GM12878 (cell line): Measurements from ENCODE around the gene SPIRE1. TPM values are rescaled to one million over a fixed set of nuclear protein-coding genes. Genes with fewer than 3 reads are reported as not detected.

Experiments used
- ATAC-seq: fragments of 200-7000 bp; cut with Tn5 transposase; 3 replicates; pipeline ENCODE4 v1.9.1; 2020; ENCODE audit warnings: mild to moderate bottlenecking, moderate library complexity
- BruUV-seq: library from RNA; stranded (reverse); fragments of 400-500 nt; replicated peaks from 2 replicates; lab custom pipeline; 2021; lab: Mats Ljungman, UMichigan
- CTCF ChIA-PET: fragments of 300-600 bp; sonication (Branson Sonifier 250); formaldehyde crosslinking; extraction: SDS; loops from one replicate; lab custom pipeline; 2021; ENCODE audit warnings: inconsistent platforms; lab: Yijun Ruan, JAX
- POLR2A ChIA-PET: fragments of 350-600 bp; formaldehyde crosslinking; extraction: SDS; loops from one replicate; lab custom pipeline; 2021; ENCODE audit warnings: inconsistent platforms; lab: Charles Lee
- RAD21 ChIA-PET: fragments of 300-600 bp; sonication (Branson Sonifier 250); formaldehyde crosslinking; loops from one replicate; lab custom pipeline; 2023; ENCODE audit warnings: antibody characterized with exemption; ENCODE audit not compliant: unreplicated experiment; lab: Charles Lee
- SMC1A ChIA-PET: fragments of 300-600 bp; sonication (Branson Sonifier 250); formaldehyde crosslinking; loops from one replicate; lab custom pipeline; 2023; ENCODE audit not compliant: unreplicated experiment, uncharacterized antibody; lab: Charles Lee
- DNase-seq: peaks from one replicate; pipeline ENCODE4 v3.0.0-alpha.2; 2011; ENCODE audit warnings: low read depth, low spot score
- FAIRE-seq: peaks from 3 replicates; lab custom pipeline; 2011; peaks lifted over from hg19 to GRCh38; lab: Jason Lieb, UNC
- H2AFZ ChIP-seq: 2 replicates; pipeline ENCODE4 v1.6.0; 2011; ENCODE audit warnings: low read depth, low read length, control low read depth; ENCODE audit not compliant: control insufficient read depth
- H3K27ac ChIP-seq: 2 replicates; pipeline ENCODE4 v1.5.1; 2011; ENCODE audit warnings: control low read depth; ENCODE audit not compliant: control insufficient read depth, insufficient read depth
- H3K27me3 ChIP-seq, 2 experiments: replicated peaks in 1 of 2; 2 replicates each; pipeline versions ENCODE4 v1.6.0 to v1.6.1; 2011; ENCODE audit warnings: low read length in 1 of 2; ENCODE audit not compliant: control insufficient read depth in 2 of 2, insufficient read depth in 2 of 2
- H3K36me3 ChIP-seq, 2 experiments: 2 replicates each; pipeline ENCODE4 v1.5.1; 2011; ENCODE audit warnings: low read length in 1 of 2; ENCODE audit not compliant: control insufficient read depth in 2 of 2, insufficient read depth in 2 of 2
- H3K4me1 ChIP-seq: 2 replicates; pipeline ENCODE4 v1.6.1; 2011; ENCODE audit warnings: mild to moderate bottlenecking, low read length, moderate library complexity, mixed read lengths; ENCODE audit not compliant: control insufficient read depth, insufficient read depth
- H3K4me2 ChIP-seq: 2 replicates; pipeline ENCODE4 v1.6.0; 2011; ENCODE audit warnings: control low read depth; ENCODE audit not compliant: control insufficient read depth, insufficient read depth
- H3K4me3 ChIP-seq: fragments of 200-600 bp; sonication (generic); 2 replicates; pipeline ENCODE4 v1.5.1; 2016
- H3K79me2 ChIP-seq: 2 replicates; pipeline ENCODE4 v1.6.0; 2011; ENCODE audit warnings: low read length; ENCODE audit not compliant: control insufficient read depth, insufficient read depth
- H3K9ac ChIP-seq: 2 replicates; pipeline ENCODE4 v1.8.0; 2011; ENCODE audit warnings: low read length, control low read depth, mixed read lengths; ENCODE audit not compliant: control insufficient read depth, insufficient read depth
- H3K9me3 ChIP-seq: replicated peaks from 3 replicates; pipeline ENCODE4 v1.5.1; 2011; ENCODE audit warnings: mild to moderate bottlenecking, low read length; ENCODE audit not compliant: control insufficient read depth, insufficient read depth
- H4K20me1 ChIP-seq: 2 replicates; pipeline ENCODE4 v1.6.0; 2011; ENCODE audit not compliant: control insufficient read depth, insufficient read depth
- CEBPB ChIP-seq, 2 experiments: fragments of 150-350 bp in 1 of 2; IDR thresholded peaks; 2 replicates each; pipeline ENCODE4 v1.6.1; 2012 to 2014; ENCODE audit warnings: low read depth in 2 of 2, low read length in 2 of 2, borderline replicate concordance in 1 of 2, inconsistent platforms in 1 of 2
- CREM ChIP-seq: IDR thresholded peaks from 2 replicates; pipeline ENCODE4 v1.6.1; 2014; ENCODE audit warnings: antibody characterized with exemption, low read depth
- ETV6 ChIP-seq, 2 experiments: fragments of 450-650 bp in 1 of 2; IDR thresholded peaks in 1 of 2; conservative IDR thresholded peaks in 1 of 2; 2 replicates each; pipeline ENCODE4 v1.6.1; 2014; ENCODE audit warnings: antibody characterized with exemption in 1 of 2, borderline replicate concordance in 1 of 2, low read depth in 1 of 2, mild to moderate bottlenecking in 1 of 2, moderate library complexity in 1 of 2
- FOXK2 ChIP-seq: fragments of 450-650 bp; IDR thresholded peaks from 2 replicates; pipeline ENCODE4 v1.6.1; 2017; ENCODE audit warnings: mild to moderate bottlenecking, moderate library complexity
- IRF3 ChIP-seq: fragments of 450-650 bp; IDR thresholded peaks from 2 replicates; pipeline ENCODE4 v1.6.1; 2014; ENCODE audit warnings: mild to moderate bottlenecking
- MTA3 ChIP-seq: IDR thresholded peaks from 2 replicates; pipeline ENCODE4 v1.6.1; 2012; ENCODE audit warnings: low read length, inconsistent platforms, borderline replicate concordance
- MYB ChIP-seq: fragments of 150-350 bp; IDR thresholded peaks from 2 replicates; pipeline ENCODE4 v1.6.1; 2014; ENCODE audit warnings: mild to moderate bottlenecking, low read depth, low read length, borderline replicate concordance
- NKRF ChIP-seq: fragments of 450-650 bp; conservative IDR thresholded peaks from 2 replicates; pipeline ENCODE4 v1.6.1; 2017; ENCODE audit warnings: mild to moderate bottlenecking, moderate library complexity
- NR2C1 ChIP-seq: fragments of 450-650 bp; IDR thresholded peaks from 2 replicates; pipeline ENCODE4 v1.6.1; 2017; ENCODE audit warnings: antibody characterized with exemption, mild to moderate bottlenecking, moderate library complexity
- POLR2AphosphoS5 ChIP-seq: IDR thresholded peaks from 2 replicates; pipeline ENCODE4 v1.6.1; 2011; ENCODE audit warnings: mild to moderate bottlenecking, low read length, inconsistent platforms
- SUZ12 ChIP-seq: fragments of 200-600 bp; sonication (generic); IDR thresholded peaks from one replicate; pipeline ENCODE4 v1.6.1; 2018; ENCODE audit warnings: antibody characterized with exemption, mild to moderate bottlenecking; ENCODE audit not compliant: unreplicated experiment
- ZNF592 ChIP-seq: fragments of 450-650 bp; IDR thresholded peaks from 2 replicates; pipeline ENCODE4 v1.6.1; 2017; ENCODE audit warnings: mild to moderate bottlenecking, moderate library complexity
- ZNF687 ChIP-seq: fragments of 450-650 bp; IDR thresholded peaks from 2 replicates; pipeline ENCODE4 v1.6.1; 2017; ENCODE audit warnings: mild to moderate bottlenecking, moderate library complexity
- WGBS: methylation state at CpG from one replicate; pipeline ENCODE4 v1.1.6; 2016; ENCODE audit warnings: low lambda C conversion rate; ENCODE audit not compliant: insufficient replicate concordance, insufficient coverage; ENCODE audit errors: missing lambda C conversion rate; 5-methylcytosine and 5-hydroxymethylcytosine counted together
- in situ Hi-C: fragments of 300-500 bp; cut with MboI; formaldehyde crosslinking; loops from 9 replicates; pipeline ENCODE4 v1.14.3; 2018; ENCODE audit warnings: mixed read lengths
- intact Hi-C: fragments of 100-400 bp; cut with micrococcal nuclease; formaldehyde crosslinking; loops from one replicate; pipeline ENCODE4 v1.14.2; 2022; ENCODE audit not compliant: unreplicated experiment
- polyA plus RNA-seq, 11 experiments: library from polyadenylated mRNA; depleted of rRNA in 4 of 11; unstranded in 6 of 11; stranded (reverse) in 5 of 11; fragments of >200 nt; fragmentation: Nextera tagmentation in 4 of 11; fragmentation: Illumina TruSeq in 1 of 11; extraction: Ambion mirVana in 4 of 11; extraction: Trizol in 1 of 11; gene quantifications; 1 replicate in 1 of 11; 2 replicates in 10 of 11; pipeline versions ENCODE4 v1.2.1 to v1.2.3, GENCODE V29; 2011 to 2016; ENCODE audit warnings: inconsistent platforms in 2 of 11, missing spikeins in 2 of 11, low read depth in 1 of 11
- total RNA-seq, 4 experiments: library from RNA; depleted of rRNA in 3 of 4; stranded (reverse); fragments of >200 nt in 3 of 4; fragmentation: Illumina TruSeq in 1 of 4; extraction: Trizol in 1 of 4; gene quantifications; 2 replicates each; pipeline versions ENCODE4 v1.2.1 to v1.2.3, GENCODE V29; 2013 to 2021

SPIRE1 gene
- total and polyA plus RNA-seq, 10 of the 15 experiments (the other 5 are each of a cell fraction or from before 2014, with no cell fraction given), result 0.18 to 9.2 (median 4.3) TPM

- POLR2A ChIA-PET, result interaction anchor here (1.0 kb wide), 1 partner anchor 24 kb away, joined by 3 read pairs; no protein-coding TSS in a partner anchor
- CTCF ChIA-PET, result interaction anchor here (0.7 kb wide), 2 partner anchors 58 to 1296 kb away, joined by 3 to 4 read pairs; no protein-coding TSS in a partner anchor
- H3K36me3 ChIP-seq, result no peaks in the 10 kb centered on the region
- WGBS, result 84% methylated on average over 2 of the region's 2 CpGs
- H3K4me3 ChIP-seq, result no peak overlapping the region
- SMC1A ChIA-PET, result no interaction called here
- in situ Hi-C loops (no loop called here), intact Hi-C loops (no loop called here)
- no peaks in the 10 kb centered on the region for H3K9me3 ChIP-seq
- ATAC-seq (no peak), FAIRE-seq (peak; percentile 18), DNase-seq (no peak)
- H2AFZ ChIP-seq, result no peak overlapping the region
- H3K4me1 ChIP-seq, result no peaks in the 10 kb centered on the region
- no peak overlapping the region for H3K9ac ChIP-seq
- no peak overlapping the region for H3K27ac ChIP-seq
- no peaks in the 10 kb centered on the region for H4K20me1 ChIP-seq
- BruUV-seq, result no TSS peak
- RAD21 ChIA-PET, result no interaction called here
- H3K79me2 ChIP-seq, result no peaks in the 10 kb centered on the region
- no peaks in the 10 kb centered on the region; a peak in 2 of 4 replicates for H3K27me3 ChIP-seq
- H3K4me2 ChIP-seq, result no peak overlapping the region
- TF ChIP-seq SUZ12, result no peak
- TF ChIP-seq NKRF, result no peak
- no peak for TF ChIP-seq MYB
- no peak for TF ChIP-seq FOXK2
- TF ChIP-seq MTA3, result no peak
- TF ChIP-seq CREM, result no peak
- TF ChIP-seq ZNF592, result no peak
- no peak for TF ChIP-seq NR2C1
- TF ChIP-seq CEBPB (IDR thresholded peaks at IDR 0.05; ENCODE audit: borderline replicate concordance in 1 of 2, low read depth in 2 of 2, low read length in 2 of 2), result no peak
- TF ChIP-seq ZNF687, result no peak
- TF ChIP-seq ETV6 (conservative IDR thresholded peaks at IDR 0.05 in 1 of 2, IDR thresholded peaks at IDR 0.05 in 1 of 2; ENCODE audit: borderline replicate concordance in 1 of 2, low read depth in 1 of 2), result no peak
- TF ChIP-seq IRF3, result no peak
- no peak for TF ChIP-seq POLR2AphosphoS5
Measured at GRCh38 chr18:12518326-12518725, 139.6 kb downstream of the SPIRE1 start.
